MCF 10A (cell line): Measurements from ENCODE around the gene C1S. TPM values are rescaled to one million over a fixed set of nuclear protein-coding genes. Genes with fewer than 3 reads are reported as not detected.

ENCODE experiments used
- BruUV-seq: library from RNA; stranded (reverse); fragments of 400-500 nt; replicated peaks from 2 replicates; lab custom pipeline; 2021; lab: Mats Ljungman, UMichigan
- CTCF ChIA-PET: fragments of 300-600 bp; sonication (Branson Sonifier 250); formaldehyde crosslinking; extraction: SDS; loops from one replicate; lab custom pipeline; 2021; ENCODE audit warnings: antibody characterized with exemption, inconsistent platforms; lab: Yijun Ruan, JAX
- POLR2A ChIA-PET: fragments of 300-600, 350-650 bp; sonication (Branson Sonifier 250); formaldehyde crosslinking; extraction: SDS; loops from one replicate; lab custom pipeline; 2020; ENCODE audit warnings: antibody characterized with exemption, inconsistent platforms; lab: Yijun Ruan, JAX
- DNase-seq: peaks from one replicate; pipeline ENCODE4 v3.0.0-alpha.2; 2018; ENCODE audit not compliant: unreplicated experiment
- H3K27ac Mint-ChIP-seq: one replicate; pipeline ENCODE4 v1.8.0; 2022; ENCODE audit warnings: mild to moderate bottlenecking, low read depth, mixed read lengths; ENCODE audit not compliant: unreplicated experiment
- H3K27me3 Mint-ChIP-seq: one replicate; pipeline ENCODE4 v1.8.0; 2022; ENCODE audit warnings: mixed read lengths; ENCODE audit not compliant: insufficient read depth, unreplicated experiment
- H3K36me3 Mint-ChIP-seq: one replicate; pipeline ENCODE4 v1.8.0; 2022; ENCODE audit warnings: mild to moderate bottlenecking, moderate library complexity, mixed read lengths; ENCODE audit not compliant: insufficient read depth, unreplicated experiment
- H3K4me1 Mint-ChIP-seq: one replicate; pipeline ENCODE4 v1.8.0; 2022; ENCODE audit warnings: mixed read lengths; ENCODE audit not compliant: insufficient read depth, unreplicated experiment
- H3K4me3 Mint-ChIP-seq: one replicate; pipeline ENCODE4 v1.8.0; 2022; ENCODE audit warnings: mild to moderate bottlenecking, moderate library complexity, mixed read lengths; ENCODE audit not compliant: unreplicated experiment
- H3K9me3 Mint-ChIP-seq: one replicate; pipeline ENCODE4 v1.8.0; 2022; ENCODE audit warnings: mixed read lengths; ENCODE audit not compliant: unreplicated experiment
- CTCF ChIP-seq: fragments of 200-600 bp; IDR thresholded peaks from one replicate; pipeline ENCODE4 v1.8.0; 2022; ENCODE audit warnings: antibody characterized with exemption, mild to moderate bottlenecking; ENCODE audit not compliant: unreplicated experiment
- intact Hi-C: fragments of 100-400 bp; cut with micrococcal nuclease; formaldehyde crosslinking; loops from 2 replicates; pipeline ENCODE4 v1.14.1; 2022
- total RNA-seq: library from RNA; stranded (reverse); gene quantifications from 2 replicates; pipeline ENCODE4 v1.2.3, GENCODE V29; 2022

Gene C1S
- total RNA-seq, 1 experiment from 2014 or later = 6.0 TPM

GRCh38 chr12:7099290-7099996, 38.9 kb downstream of the C1S start:
- intact Hi-C loops = no loop called here
- TF ChIP-seq CTCF = no peak
- ChIA-PET CTCF (interaction anchor here (0.6 to 1.7 kb wide), 5 partner anchors 9 to 176 kb away, joined by 3 to 9 read pairs (median 4); no protein-coding TSS in a partner anchor), POLR2A (interaction anchor here (1.0 to 1.1 kb wide), 2 partner anchors 9 to 39 kb away, joined by 3 read pairs; partner anchors contain the start of gene C1S)
- Mint-ChIP-seq H3K36me3 (peaks cover 78% of the 10 kb centered on the region), H3K9me3 (no peaks in the 10 kb centered on the region), H3K4me1 (peaks cover 19% of the 10 kb centered on the region), H3K4me3 (no peak overlapping the region), H3K27me3 (no peaks in the 10 kb centered on the region), H3K27ac (no peak overlapping the region)
- no TSS peak for BruUV-seq
- no peak for DNase-seq

DNA sequence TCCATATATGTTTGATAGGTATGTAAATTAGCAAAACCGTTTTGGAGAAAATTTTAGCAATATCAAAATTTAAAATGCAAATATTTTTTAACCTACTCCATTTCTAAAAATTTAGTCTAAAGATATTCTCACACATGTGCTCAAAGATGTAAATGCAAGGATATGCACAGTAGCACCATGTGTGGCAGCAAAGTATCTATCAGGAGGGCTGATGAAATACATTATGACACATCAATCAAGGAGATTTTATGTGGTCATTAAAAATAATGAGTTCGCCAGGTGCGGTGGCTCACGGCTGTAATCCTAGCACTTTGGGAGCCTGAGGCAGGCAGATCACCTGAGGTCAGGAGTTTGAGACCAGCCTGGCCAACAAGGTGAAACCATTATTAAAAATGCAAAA, 39.7 kb downstream of the C1S start:
- no peak for DNase-seq
- Mint-ChIP-seq H3K4me3 (no peak overlapping the region), H3K4me1 (peaks cover 19% of the 10 kb centered on the region), H3K36me3 (peaks cover 73% of the 10 kb centered on the region), H3K9me3 (no peaks in the 10 kb centered on the region), H3K27ac (no peak overlapping the region), H3K27me3 (no peaks in the 10 kb centered on the region)
- TF ChIP-seq CTCF = no peak
- intact Hi-C loops = no loop called here
- CTCF ChIA-PET = interaction anchor here (1.4 to 1.7 kb wide), 2 partner anchors 8 to 13 kb away, joined by 6 to 9 read pairs; no protein-coding TSS in a partner anchor
- BruUV-seq = no TSS peak
- POLR2A ChIA-PET = interaction anchor here (0.5 to 0.6 kb wide), 2 partner anchors 75 to 78 kb away, joined by 3 read pairs; no protein-coding TSS in a partner anchor

- no peak for TF ChIP-seq CTCF
- intact Hi-C loops = no loop called here
- no peak overlapping the region for H3K4me3 Mint-ChIP-seq
- ChIA-PET POLR2A (interaction anchor here (0.5 to 0.6 kb wide), 2 partner anchors 77 kb away, joined by 3 read pairs; no protein-coding TSS in a partner anchor), CTCF (interaction anchor here (0.6 to 2.8 kb wide), 4 partner anchors 11 to 310 kb away, joined by 3 to 14 read pairs (median 4); no protein-coding TSS in a partner anchor)
- no peak overlapping the region for H3K27ac Mint-ChIP-seq
- H3K27me3 Mint-ChIP-seq = no peaks in the 10 kb centered on the region
- peaks cover 27% of the 10 kb centered on the region for H3K4me1 Mint-ChIP-seq
- no TSS peak for BruUV-seq
- H3K36me3 Mint-ChIP-seq = peaks cover 82% of the 10 kb centered on the region
- no peaks in the 10 kb centered on the region for H3K9me3 Mint-ChIP-seq
- DNase-seq = no peak
Measured at GRCh38 chr12:7101047-7101693, 40.7 kb downstream of the C1S start.

DNA sequence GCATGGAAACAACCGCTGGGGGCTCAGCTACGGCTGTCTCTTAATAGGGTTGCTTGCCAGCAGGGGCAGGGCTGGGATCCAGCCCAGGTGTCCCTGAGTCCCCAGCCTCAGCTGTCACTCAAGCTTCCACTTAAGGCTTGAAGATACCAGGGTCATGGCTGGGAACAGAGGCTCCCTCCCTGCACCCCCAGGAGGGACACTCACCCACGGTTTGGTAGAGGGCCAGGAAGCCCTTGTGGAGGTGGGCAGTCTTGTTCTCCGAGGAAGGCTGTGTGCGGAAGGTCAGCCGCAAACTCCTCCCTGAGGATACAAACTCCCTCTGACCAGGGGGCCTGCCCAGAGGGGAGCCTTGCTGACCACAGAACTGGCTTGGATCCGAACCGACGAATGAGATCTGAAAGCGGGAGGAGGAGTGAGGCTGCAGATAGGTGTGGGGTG, 41.2 kb downstream of the C1S start:
- Mint-ChIP-seq H3K27me3 (no peaks in the 10 kb centered on the region), H3K36me3 (peaks cover 79% of the 10 kb centered on the region), H3K9me3 (no peaks in the 10 kb centered on the region), H3K4me1 (peaks cover 32% of the 10 kb centered on the region), H3K27ac (no peak overlapping the region), H3K4me3 (no peak overlapping the region)
- ChIA-PET CTCF (interaction anchor here (0.6 to 2.8 kb wide), 7 partner anchors 11 to 548 kb away, joined by 3 to 14 read pairs (median 3); no protein-coding TSS in a partner anchor), POLR2A (interaction anchor here (0.6 kb wide), 1 partner anchor 77 kb away, joined by 3 read pairs; no protein-coding TSS in a partner anchor)
- TF ChIP-seq CTCF = no peak
- intact Hi-C loops = no loop called here
- BruUV-seq = no TSS peak
- DNase-seq = no peak
